RWPE2 (cell line): ENCODE results near the gene MANEA.
"Not testable (repeated sequence)": the region's sequence is repeated elsewhere in the genome, so short reads cannot be mapped to it uniquely, and the experiment has no call there.

Source experiments
- ATAC-seq: fragments of 200-7000 bp; cut with Tn5 transposase; 3 replicates; pipeline ENCODE4 v1.9.1; 2021; ENCODE audit warnings: low read depth
- DNase-seq: peaks from one replicate; pipeline ENCODE4 v3.0.0-alpha.2; 2020; ENCODE audit warnings: low spot score
- H3K27ac ChIP-seq: fragments of 450-650 bp; 2 replicates; pipeline ENCODE4 v1.5.1; 2017; ENCODE audit warnings: mild to moderate bottlenecking; ENCODE audit not compliant: poor library complexity, severe bottlenecking
- H3K27me3 ChIP-seq: fragments of 250-450 bp; sonication (Bioruptor Pico); 2 replicates; pipeline ENCODE4 v1.5.1; 2021; ENCODE audit warnings: mild to moderate bottlenecking, moderate library complexity; ENCODE audit not compliant: insufficient read depth, poor library complexity, severe bottlenecking
- H3K36me3 ChIP-seq: fragments of 250-450 bp; sonication (Bioruptor Pico); 2 replicates; pipeline ENCODE4 v1.5.1; 2020; ENCODE audit warnings: low read depth, mild to moderate bottlenecking, moderate library complexity
- H3K4me1 ChIP-seq: fragments of 250-450 bp; sonication (Bioruptor Pico); 2 replicates; pipeline ENCODE4 v1.5.1; 2021; ENCODE audit warnings: mild to moderate bottlenecking, moderate library complexity; ENCODE audit not compliant: insufficient read depth, poor library complexity, severe bottlenecking
- H3K4me3 ChIP-seq: fragments of 250-450 bp; sonication (Bioruptor Pico); 2 replicates; pipeline ENCODE4 v1.5.1; 2021; ENCODE audit warnings: mild to moderate bottlenecking, moderate library complexity; ENCODE audit not compliant: severe bottlenecking
- H3K9me3 ChIP-seq: fragments of 250-450 bp; sonication (Bioruptor Pico); 2 replicates; pipeline ENCODE4 v1.5.1; 2021; ENCODE audit warnings: mild to moderate bottlenecking, moderate library complexity; ENCODE audit not compliant: severe bottlenecking
- CTCF ChIP-seq: fragments of 450-650 bp; IDR thresholded peaks from one replicate; pipeline ENCODE4 v1.5.1; 2017; ENCODE audit warnings: mild to moderate bottlenecking, moderate library complexity; ENCODE audit not compliant: poor library complexity, severe bottlenecking

MANEA gene

GRCh38 chr6:95581073-95581472 lies 3.7 kb downstream of the MANEA start:
- H3K36me3 ChIP-seq, result peaks cover 6% of the 10 kb centered on the region
- H3K9me3 ChIP-seq, result no peaks in the 10 kb centered on the region
- no peak overlapping the region for H3K4me3 ChIP-seq
- TF ChIP-seq CTCF, result no peak
- no peak for ATAC-seq
- no peak overlapping the region for H3K27ac ChIP-seq
- no peak for DNase-seq
- H3K27me3 ChIP-seq, result no peaks in the 10 kb centered on the region
- H3K4me1 ChIP-seq, result no peaks in the 10 kb centered on the region

- ATAC-seq, H3K9me3 ChIP-seq, H3K27me3 ChIP-seq, H3K4me1 ChIP-seq, DNase-seq, H3K4me3 ChIP-seq, H3K27ac ChIP-seq: not testable (repeated sequence)
- H3K36me3 ChIP-seq, result peaks cover 13% of the 10 kb centered on the region
These were observed 6.9 kb downstream of the MANEA start for GRCh38 chr6:95584226-95584625.

DNA sequence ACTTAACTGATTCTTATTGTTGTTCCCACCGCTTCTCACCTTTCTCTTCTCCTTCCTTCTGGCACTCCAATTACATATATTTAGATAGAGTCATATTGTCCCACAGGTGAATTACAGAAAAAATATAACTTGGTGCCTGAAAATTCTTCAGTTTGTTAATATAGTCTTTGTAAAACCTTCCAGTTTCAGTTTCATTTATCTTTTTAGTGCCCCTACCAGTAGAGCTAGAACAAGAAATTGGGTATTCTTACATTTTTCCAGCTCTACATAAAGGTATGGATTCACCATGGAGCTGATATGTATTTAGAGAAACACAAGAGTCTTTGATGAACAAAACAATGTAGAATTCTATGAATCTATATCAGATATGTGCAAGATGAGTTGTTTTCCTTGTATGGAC lies 10.7 kb downstream of the MANEA start:
- Histone ChIP-seq H3K36me3 (peaks cover 11% of the 10 kb centered on the region), H3K4me1 (no peaks in the 10 kb centered on the region), H3K27ac (no peak overlapping the region), H3K9me3 (no peaks in the 10 kb centered on the region), H3K27me3 (no peaks in the 10 kb centered on the region), H3K4me3 (no peak overlapping the region)
- TF ChIP-seq CTCF, result no peak
- DNase-seq (no peak), ATAC-seq (no peak)

DNA sequence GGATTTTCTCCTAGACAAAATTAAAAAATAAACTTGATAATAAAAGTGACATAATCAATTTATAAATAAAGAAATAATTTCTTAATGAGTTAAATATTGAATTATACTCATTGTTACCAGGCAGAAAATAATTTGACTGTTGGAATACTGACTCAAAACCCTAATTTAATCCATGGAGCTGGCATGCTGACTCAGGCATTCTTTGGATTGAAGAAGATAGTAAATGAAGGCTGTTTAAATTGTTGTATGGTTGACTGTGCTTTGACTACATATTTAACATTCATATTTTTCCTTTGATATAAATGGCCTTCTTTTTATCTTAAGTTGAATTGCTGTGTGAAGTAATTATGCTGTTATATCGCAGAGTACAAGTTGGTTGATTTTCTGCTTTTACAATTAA lies 11.7 kb downstream of the MANEA start:
- no peaks in the 10 kb centered on the region for H3K27me3 ChIP-seq
- peaks cover 7% of the 10 kb centered on the region for H3K36me3 ChIP-seq
- H3K4me3 ChIP-seq, result no peak overlapping the region
- H3K9me3 ChIP-seq, result no peaks in the 10 kb centered on the region
- H3K27ac ChIP-seq, result no peak overlapping the region
- ATAC-seq (no peak), DNase-seq (no peak)
- H3K4me1 ChIP-seq, result no peaks in the 10 kb centered on the region
- no peak for TF ChIP-seq CTCF

GRCh38 chr6:95589826-95590570 lies 12.7 kb downstream of the MANEA start:
- no peaks in the 10 kb centered on the region for H3K4me1 ChIP-seq
- TF ChIP-seq CTCF, result no peak
- H3K27me3 ChIP-seq, result no peaks in the 10 kb centered on the region
- H3K4me3 ChIP-seq, result no peak overlapping the region
- DNase-seq (no peak), ATAC-seq (no peak)
- no peak overlapping the region for H3K27ac ChIP-seq
- H3K9me3 ChIP-seq, result no peaks in the 10 kb centered on the region
- peaks cover 7% of the 10 kb centered on the region for H3K36me3 ChIP-seq
